Measurements from ENCODE around the gene GIMAP4. TPM values are rescaled to one million over a fixed set of nuclear protein-coding genes. Genes with fewer than 3 reads are reported as not detected.
"Not testable (repeated sequence)": the region's sequence is repeated elsewhere in the genome, so short reads cannot be mapped to it uniquely, and the experiment has no call there.

GIMAP4 gene
- total RNA-seq, 1 donor from 2014 or later: 25.3 TPM

DNA sequence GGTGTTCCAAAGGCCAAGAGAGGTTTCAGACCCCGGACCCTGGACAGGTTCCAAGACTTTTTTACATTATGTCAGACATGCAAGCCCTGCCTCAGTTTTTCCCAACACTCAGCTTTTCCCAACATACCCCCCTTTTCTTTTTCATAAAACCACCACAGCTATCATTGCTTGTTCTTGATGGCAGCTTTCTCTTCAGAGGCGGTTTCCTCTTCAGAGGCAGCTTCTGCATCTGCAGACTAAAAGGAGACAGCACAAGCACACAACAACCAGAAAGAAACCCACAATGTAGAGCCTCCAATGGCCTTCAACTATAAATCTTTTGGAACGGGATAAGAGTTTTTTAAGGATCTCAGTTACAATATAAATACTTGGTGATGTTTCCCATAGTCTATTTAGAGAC is 45.7 kb downstream of the GIMAP4 start:
- Histone ChIP-seq H3K36me3 (no peaks in the 10 kb centered on the region), H3K9me3 (no peaks in the 10 kb centered on the region), H3K27me3 (no peaks in the 10 kb centered on the region), H3K4me3 (no peak overlapping the region), H3K27ac (no peak overlapping the region), H3K4me1 (no peaks in the 10 kb centered on the region)
- DNase-seq (ENCODE audit: extremely low spot score in 2 of 2): no peak
- intact Hi-C loops (cut with DNase I): no loop called here
- TF ChIP-seq POLR2AphosphoS5 (IDR thresholded peaks at IDR 0.05; ENCODE audit: insufficient read depth in 1 of 2, low read depth in 1 of 2) (no peak), POLR2A (IDR thresholded peaks at IDR 0.05) (no peak)
- TF ChIP-seq, protein P1, sequence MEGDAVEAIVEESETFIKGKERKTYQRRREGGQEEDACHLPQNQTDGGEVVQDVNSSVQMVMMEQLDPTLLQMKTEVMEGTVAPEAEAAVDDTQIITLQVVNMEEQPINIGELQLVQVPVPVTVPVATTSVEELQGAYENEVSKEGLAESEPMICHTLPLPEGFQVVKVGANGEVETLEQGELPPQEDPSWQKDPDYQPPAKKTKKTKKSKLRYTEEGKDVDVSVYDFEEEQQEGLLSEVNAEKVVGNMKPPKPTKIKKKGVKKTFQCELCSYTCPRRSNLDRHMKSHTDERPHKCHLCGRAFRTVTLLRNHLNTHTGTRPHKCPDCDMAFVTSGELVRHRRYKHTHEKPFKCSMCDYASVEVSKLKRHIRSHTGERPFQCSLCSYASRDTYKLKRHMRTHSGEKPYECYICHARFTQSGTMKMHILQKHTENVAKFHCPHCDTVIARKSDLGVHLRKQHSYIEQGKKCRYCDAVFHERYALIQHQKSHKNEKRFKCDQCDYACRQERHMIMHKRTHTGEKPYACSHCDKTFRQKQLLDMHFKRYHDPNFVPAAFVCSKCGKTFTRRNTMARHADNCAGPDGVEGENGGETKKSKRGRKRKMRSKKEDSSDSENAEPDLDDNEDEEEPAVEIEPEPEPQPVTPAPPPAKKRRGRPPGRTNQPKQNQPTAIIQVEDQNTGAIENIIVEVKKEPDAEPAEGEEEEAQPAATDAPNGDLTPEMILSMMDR (IDR thresholded peaks at IDR 0.05): no peak

- TF ChIP-seq, protein P1 (IDR thresholded peaks at IDR 0.05): no peak
- no peak for TF ChIP-seq POLR2A (IDR thresholded peaks at IDR 0.05)
- TF ChIP-seq POLR2AphosphoS5 (IDR thresholded peaks at IDR 0.05; ENCODE audit: insufficient read depth in 1 of 2, low read depth in 1 of 2): no peak
- intact Hi-C loops (cut with DNase I): no loop called here
- H3K9me3 ChIP-seq: no peaks in the 10 kb centered on the region
These were observed 46.7 kb downstream of the GIMAP4 start for GRCh38 chr7:150613880-150614279.

GRCh38 chr7:150614426-150614825 is 47.2 kb downstream of the GIMAP4 start:
- H3K4me3 ChIP-seq; H3K36me3 ChIP-seq; intact Hi-C loops (cut with DNase I); H3K27me3 ChIP-seq; H3K27ac ChIP-seq; H3K9me3 ChIP-seq; DNase-seq (ENCODE audit: extremely low spot score in 2 of 2); H3K4me1 ChIP-seq: not testable (repeated sequence)

More at GRCh38 chr7:150613880-150614279, 46.7 kb downstream of the GIMAP4 start:
- Histone ChIP-seq H3K36me3 (no peaks in the 10 kb centered on the region), H3K4me3 (no peak overlapping the region), H3K4me1 (no peaks in the 10 kb centered on the region), H3K27me3 (no peaks in the 10 kb centered on the region), H3K27ac (no peak overlapping the region)
- no peak for DNase-seq (ENCODE audit: extremely low spot score in 2 of 2)

DNA sequence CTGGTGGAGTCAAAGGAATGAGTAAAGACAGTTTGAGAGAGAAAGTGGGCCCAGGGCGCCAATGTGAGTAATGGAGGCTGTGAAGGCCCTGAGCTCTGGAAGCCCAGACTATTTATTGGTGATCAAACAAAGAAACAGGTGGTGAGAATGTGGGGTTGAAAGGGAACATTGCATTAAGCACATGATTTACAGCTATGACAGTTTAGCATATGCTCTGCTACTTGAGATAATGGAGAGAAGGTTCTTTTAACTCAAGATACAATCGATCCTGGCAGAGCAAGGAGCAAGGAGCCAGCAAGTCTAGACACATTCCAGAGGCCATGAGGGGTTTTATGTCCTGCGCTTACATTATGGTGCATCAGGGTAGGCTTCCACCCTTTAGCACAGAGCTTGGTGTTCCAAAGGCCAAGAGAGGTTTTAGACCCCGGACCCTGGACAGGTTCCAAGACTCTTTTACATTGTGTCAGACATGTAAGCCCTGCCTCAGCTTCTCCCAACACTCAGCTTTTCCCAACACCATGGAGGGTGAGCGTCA is 48.1 kb downstream of the GIMAP4 start:
- H3K27me3 ChIP-seq; H3K4me3 ChIP-seq; H3K36me3 ChIP-seq; DNase-seq (ENCODE audit: extremely low spot score in 2 of 2); H3K4me1 ChIP-seq; intact Hi-C loops (cut with DNase I); H3K9me3 ChIP-seq; H3K27ac ChIP-seq: not testable (repeated sequence)

DNA sequence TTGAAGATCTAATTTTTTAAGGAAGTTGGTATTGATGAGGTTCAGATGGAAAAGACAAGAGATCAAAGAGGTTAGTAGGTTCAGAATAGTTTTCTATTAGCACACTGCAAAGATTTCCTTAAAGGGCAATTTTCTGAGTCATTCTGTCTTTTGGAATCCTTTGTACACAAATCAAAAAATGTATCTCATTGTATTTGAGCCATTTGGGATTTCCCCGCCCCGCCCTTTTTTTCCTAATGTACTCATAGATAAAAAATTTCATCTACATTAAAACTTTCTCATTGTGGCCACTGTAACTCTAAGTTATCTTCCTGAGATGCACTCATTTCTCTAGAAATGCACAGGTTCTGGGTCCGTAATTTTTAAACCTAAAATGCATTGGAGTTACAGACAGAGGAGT is 52.9 kb downstream of the GIMAP4 start:
- DNase-seq (ENCODE audit: extremely low spot score in 2 of 2): no peak
- TF ChIP-seq POLR2A (IDR thresholded peaks at IDR 0.05): no peak
- no peak for TF ChIP-seq POLR2AphosphoS5 (IDR thresholded peaks at IDR 0.05; ENCODE audit: insufficient read depth in 1 of 2, low read depth in 1 of 2)
- TF ChIP-seq, protein P1 (IDR thresholded peaks at IDR 0.05): no peak
- intact Hi-C loops (cut with DNase I): no loop called here

DNA sequence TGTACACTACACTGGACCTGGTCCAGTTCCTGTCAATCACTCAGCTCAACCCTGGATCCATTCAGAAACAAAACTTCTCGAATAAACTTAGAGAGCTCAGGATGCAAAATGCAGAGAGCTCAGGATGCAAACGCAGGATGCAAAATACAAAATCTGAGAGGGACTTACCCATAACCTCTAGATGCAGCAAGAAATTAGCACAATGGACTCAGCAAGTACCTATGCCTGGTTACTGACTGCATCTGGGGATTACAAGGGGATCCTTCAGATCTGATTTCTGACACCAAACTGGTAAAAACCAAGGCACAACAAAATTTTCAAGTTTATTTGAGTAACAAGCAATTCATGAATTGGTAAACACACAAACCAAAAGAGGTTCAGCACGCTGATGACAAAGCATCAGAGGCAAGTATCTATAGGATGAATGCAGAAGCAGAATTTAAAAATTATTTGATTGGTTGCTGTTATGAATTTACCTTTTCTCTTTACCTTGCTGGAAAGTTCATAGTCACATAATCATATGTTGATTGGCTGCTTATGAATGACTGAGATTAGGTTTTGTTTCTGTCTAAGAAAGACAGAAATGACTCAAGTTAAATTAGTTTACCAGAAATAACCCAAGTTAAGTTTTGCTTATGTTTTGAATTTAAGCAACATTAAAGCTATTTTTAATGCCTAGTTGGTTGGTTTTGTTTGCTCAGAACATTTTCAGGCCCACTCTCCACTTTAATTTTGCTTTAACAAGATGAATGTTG is 53.6 kb downstream of the GIMAP4 start:
- Histone ChIP-seq H3K4me1 (no peaks in the 10 kb centered on the region), H3K36me3 (no peaks in the 10 kb centered on the region), H3K9me3 (no peaks in the 10 kb centered on the region), H3K27me3 (no peaks in the 10 kb centered on the region), H3K27ac (no peak overlapping the region), H3K4me3 (no peak overlapping the region)
- no peak for DNase-seq (ENCODE audit: extremely low spot score in 2 of 2)
- TF ChIP-seq POLR2A (IDR thresholded peaks at IDR 0.05): no peak
- TF ChIP-seq, protein P1 (IDR thresholded peaks at IDR 0.05): no peak
- TF ChIP-seq POLR2AphosphoS5 (IDR thresholded peaks at IDR 0.05; ENCODE audit: insufficient read depth in 1 of 2, low read depth in 1 of 2): no peak
- intact Hi-C loops (cut with DNase I): no loop called here

More for the DNA sequence above, 52.9 kb downstream of the GIMAP4 start:
- Histone ChIP-seq H3K36me3 (no peaks in the 10 kb centered on the region), H3K27ac (no peak overlapping the region), H3K4me1 (no peaks in the 10 kb centered on the region), H3K9me3 (no peaks in the 10 kb centered on the region), H3K27me3 (no peaks in the 10 kb centered on the region), H3K4me3 (no peak overlapping the region)

All from vagina (tissue), 2 donors.